ENCODE data around the gene RESF1.
A peak's percentile ranks its signal among the peaks of the same experiment; 100 is the strongest.

RESF1 gene

DNA sequence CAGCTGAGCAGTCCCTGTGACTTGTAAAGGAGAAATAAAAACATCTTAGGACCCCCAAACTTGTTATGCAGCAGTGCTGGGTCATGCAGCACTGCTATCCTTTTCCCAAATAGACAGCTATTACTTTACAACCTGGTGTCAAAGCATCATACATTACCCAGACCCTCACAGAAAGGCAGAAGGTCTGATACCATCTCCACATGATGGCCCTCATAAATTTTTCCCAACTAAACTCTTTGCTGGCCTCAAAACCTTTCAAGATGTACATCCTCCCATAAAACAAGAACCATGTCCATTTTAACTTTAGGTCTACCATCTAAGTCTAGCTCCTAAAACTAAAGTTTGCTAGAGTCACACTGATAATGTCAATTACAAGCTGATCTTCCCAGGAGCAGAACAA is 8.7 kb upstream of the RESF1 start:
- H3K36me3 Mint-ChIP-seq (ENCODE audit: low read depth): peaks cover 38% of the 10 kb centered on the region
- H3K9me3 Mint-ChIP-seq: peaks cover 51% of the 10 kb centered on the region
- peaks cover 23% of the 10 kb centered on the region for H3K4me1 Mint-ChIP-seq (ENCODE audit: low read depth)
- no peak overlapping the region for H3K4me3 Mint-ChIP-seq
- no peaks in the 10 kb centered on the region for H3K27me3 Mint-ChIP-seq (ENCODE audit: low read depth)
- no peak overlapping the region for H3K27ac Mint-ChIP-seq

DNA sequence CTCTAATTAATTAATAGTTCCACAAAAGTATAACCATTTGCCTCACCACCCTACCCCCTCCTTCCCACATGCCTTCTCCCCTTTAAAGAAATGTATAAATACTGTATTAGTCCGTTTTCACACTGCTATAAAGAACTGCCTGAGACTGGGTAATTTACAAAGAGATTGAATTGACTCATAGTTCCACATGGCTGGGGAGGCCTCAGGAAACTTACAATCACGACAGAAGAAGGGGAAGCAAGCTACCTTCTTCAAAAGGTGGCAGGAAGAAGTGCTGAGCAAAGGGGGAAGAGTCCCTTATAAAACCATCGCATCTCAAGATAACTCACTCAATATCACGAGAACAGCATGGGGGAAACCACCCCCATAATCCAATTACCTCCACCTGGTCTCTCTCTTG is 8.2 kb upstream of the RESF1 start:
- H3K4me3 Mint-ChIP-seq: no peak overlapping the region
- H3K36me3 Mint-ChIP-seq (ENCODE audit: low read depth): peaks cover 40% of the 10 kb centered on the region
- peaks cover 48% of the 10 kb centered on the region for H3K9me3 Mint-ChIP-seq
- H3K4me1 Mint-ChIP-seq (ENCODE audit: low read depth): peaks cover 26% of the 10 kb centered on the region
- no peaks in the 10 kb centered on the region for H3K27me3 Mint-ChIP-seq (ENCODE audit: low read depth)
- H3K27ac Mint-ChIP-seq: no peak overlapping the region

DNA sequence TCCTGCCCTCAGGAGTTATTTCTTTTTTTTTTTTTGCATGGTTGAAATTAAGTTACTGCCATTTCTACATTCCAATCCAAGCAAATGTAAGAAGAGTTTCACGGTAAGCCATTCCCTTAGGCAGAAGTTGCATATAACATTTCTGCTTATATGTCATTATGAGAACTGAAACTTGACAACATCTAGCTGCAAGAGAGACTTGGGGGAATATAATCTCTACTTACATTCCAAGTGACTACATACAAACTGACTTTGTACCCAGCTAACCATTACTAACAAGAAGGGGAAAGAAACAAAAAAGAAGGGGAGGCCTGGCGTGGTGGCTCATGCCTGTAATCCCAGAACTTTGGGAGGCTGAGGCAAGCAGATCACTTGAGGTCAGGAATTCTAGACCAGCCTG is 7.3 kb upstream of the RESF1 start:
- Mint-ChIP-seq H3K4me1 (ENCODE audit: low read depth) (peaks cover 31% of the 10 kb centered on the region), H3K9me3 (peaks cover 52% of the 10 kb centered on the region), H3K4me3 (no peak overlapping the region), H3K36me3 (ENCODE audit: low read depth) (peaks cover 43% of the 10 kb centered on the region), H3K27ac (no peak overlapping the region), H3K27me3 (ENCODE audit: low read depth) (no peaks in the 10 kb centered on the region)

DNA sequence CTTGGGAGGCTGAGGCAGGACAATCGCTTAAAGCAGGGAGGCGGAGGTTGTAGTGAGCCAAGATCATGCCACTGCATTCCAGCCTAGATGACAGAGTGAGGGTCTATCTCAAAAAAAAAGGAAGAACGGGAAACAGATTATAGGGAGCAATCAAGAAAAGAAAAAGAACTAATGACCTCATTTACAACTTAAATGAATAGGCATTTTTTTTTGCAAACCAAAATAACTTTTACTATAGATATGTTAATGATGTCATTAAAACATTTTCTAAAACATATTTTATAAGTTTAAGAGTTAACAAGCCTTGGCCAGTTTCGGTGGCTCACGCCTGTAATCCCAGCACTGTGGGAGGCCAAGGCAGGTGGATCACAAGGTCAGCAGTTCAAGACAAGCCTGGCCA is 6.8 kb upstream of the RESF1 start:
- Mint-ChIP-seq H3K36me3 (ENCODE audit: low read depth) (peaks cover 43% of the 10 kb centered on the region), H3K4me3 (no peak overlapping the region), H3K27ac (peak overlapping the region; percentile 45), H3K4me1 (ENCODE audit: low read depth) (peaks cover 34% of the 10 kb centered on the region), H3K27me3 (ENCODE audit: low read depth) (no peaks in the 10 kb centered on the region), H3K9me3 (peaks cover 52% of the 10 kb centered on the region)

DNA sequence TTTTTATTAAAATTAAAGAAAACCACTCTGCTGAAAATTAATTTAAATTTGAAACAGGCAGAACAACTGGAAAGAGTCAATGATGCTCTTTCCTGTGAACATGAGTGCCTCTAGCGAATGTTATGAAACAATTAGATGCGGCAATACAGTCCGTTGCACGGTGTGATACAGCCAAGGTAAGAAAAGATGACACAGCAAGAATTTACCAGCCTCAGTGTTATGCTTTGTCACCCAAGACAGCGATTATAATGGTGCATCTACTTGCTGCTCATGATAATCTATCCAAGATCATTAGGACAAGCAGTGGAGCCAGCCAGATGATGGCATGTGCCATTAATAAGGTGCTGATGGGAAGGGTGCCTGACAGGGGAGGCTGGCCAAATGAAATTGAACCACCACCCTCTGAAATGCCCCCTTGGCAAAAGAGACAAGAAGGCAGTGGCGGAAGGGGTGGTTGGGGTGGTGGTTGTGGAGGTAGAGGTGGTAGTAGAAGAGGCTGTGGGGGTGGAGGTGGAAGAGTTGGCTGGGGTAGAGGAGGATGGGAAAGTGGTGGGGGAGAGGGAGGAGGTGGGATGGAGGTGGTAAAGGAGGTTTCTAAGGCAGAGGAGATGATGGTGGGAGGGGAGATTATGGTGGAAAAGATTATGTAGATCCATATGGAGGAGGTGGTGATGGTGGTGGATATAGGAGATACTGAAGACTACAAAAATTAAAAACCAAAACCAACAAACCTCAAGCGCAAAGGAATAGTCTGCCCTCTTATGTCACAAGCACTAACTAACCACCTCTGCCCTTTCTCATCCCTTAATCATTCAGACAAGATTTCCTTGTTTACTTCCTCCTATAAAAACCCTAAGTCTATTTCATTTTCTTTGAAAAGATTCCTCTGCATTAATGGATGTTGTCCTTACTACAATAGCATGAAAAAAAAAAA is 4.0 kb upstream of the RESF1 start:
- no peaks in the 10 kb centered on the region for H3K27me3 Mint-ChIP-seq (ENCODE audit: low read depth)
- H3K9me3 Mint-ChIP-seq: peaks cover 33% of the 10 kb centered on the region
- peak overlapping the region; percentile 37 for H3K4me3 Mint-ChIP-seq
- H3K27ac Mint-ChIP-seq: peak overlapping the region; percentile 36
- H3K36me3 Mint-ChIP-seq (ENCODE audit: low read depth): peaks cover 36% of the 10 kb centered on the region
- peaks cover 45% of the 10 kb centered on the region for H3K4me1 Mint-ChIP-seq (ENCODE audit: low read depth)

DNA sequence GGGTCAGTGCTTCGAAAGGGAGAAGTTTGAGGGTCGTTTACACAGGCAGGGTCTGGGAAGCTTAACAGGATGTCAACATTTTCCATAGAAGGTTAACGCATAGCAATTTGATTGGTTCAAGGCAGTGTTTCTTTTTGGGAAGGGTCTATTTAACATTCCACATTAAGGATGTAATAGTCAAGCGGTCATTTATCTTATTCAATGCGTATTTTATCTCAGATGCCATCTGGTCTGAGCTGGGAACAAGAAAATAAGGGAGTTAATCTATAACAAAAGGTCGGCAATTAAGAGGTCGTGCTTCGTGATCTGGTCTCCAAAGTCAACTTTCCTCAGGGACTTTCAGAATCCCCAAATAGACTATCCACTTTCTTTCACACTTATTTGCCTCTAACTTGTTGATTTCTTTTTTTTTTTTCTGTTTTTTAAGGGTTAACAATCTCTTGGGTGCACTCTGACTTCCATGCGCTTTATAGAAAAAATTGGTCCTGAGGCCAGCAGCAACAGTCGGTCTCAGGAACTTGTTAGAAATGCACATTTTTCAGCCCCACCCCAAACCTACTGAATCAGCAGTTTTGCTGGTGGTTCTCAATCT is 550 bp upstream of the RESF1 start:
- H3K4me3 Mint-ChIP-seq: peak overlapping the region; percentile 91

DNA sequence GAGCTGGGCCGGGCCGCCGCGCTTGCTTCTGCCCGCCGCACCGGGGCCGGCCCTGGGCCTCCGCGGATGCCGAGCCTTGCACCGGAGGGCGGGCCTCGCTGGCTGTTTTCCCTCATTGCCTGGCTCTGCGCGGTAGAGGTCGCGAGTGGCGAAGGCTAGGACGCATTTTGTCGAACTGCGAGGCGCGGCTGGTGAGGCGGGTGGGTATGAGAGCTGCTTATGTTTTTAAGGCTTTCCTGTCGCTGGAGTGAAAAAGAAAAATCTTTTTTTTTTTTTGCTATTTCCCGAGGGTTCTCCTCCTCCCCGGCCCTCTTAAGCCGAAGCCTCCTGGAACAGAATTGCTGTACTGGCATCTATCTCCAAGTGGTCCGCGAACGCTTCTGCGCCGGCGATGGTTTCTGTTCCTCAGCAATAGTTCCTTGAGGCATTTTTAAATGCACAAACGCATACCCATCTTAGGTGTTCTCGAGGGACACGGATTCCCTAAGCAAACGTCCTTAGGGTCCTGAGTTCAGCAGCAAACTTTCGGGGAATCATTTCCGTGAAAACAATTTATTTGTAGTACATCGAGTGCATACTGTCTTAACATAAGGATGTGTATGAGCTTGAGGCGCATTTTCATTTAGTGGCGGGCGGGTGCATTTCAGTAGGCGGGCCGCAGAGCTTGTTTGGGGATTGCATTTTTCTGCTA is 631 bp downstream of the RESF1 start:
- peak overlapping the region; percentile 97 for H3K27ac Mint-ChIP-seq
- H3K4me1 Mint-ChIP-seq (ENCODE audit: low read depth): peaks cover 60% of the 10 kb centered on the region
- peaks cover 67% of the 10 kb centered on the region for H3K36me3 Mint-ChIP-seq (ENCODE audit: low read depth)
- peak overlapping the region; percentile 90 for H3K4me3 Mint-ChIP-seq
- H3K9me3 Mint-ChIP-seq: peaks cover 26% of the 10 kb centered on the region
- H3K27me3 Mint-ChIP-seq (ENCODE audit: low read depth): no peaks in the 10 kb centered on the region

More for the DNA sequence above, 550 bp upstream of the RESF1 start:
- H3K36me3 Mint-ChIP-seq (ENCODE audit: low read depth): peaks cover 56% of the 10 kb centered on the region
- H3K27ac Mint-ChIP-seq: peak overlapping the region; percentile 97
- H3K27me3 Mint-ChIP-seq (ENCODE audit: low read depth): no peaks in the 10 kb centered on the region
- peaks cover 15% of the 10 kb centered on the region for H3K9me3 Mint-ChIP-seq
- H3K4me1 Mint-ChIP-seq (ENCODE audit: low read depth): peaks cover 53% of the 10 kb centered on the region

DNA sequence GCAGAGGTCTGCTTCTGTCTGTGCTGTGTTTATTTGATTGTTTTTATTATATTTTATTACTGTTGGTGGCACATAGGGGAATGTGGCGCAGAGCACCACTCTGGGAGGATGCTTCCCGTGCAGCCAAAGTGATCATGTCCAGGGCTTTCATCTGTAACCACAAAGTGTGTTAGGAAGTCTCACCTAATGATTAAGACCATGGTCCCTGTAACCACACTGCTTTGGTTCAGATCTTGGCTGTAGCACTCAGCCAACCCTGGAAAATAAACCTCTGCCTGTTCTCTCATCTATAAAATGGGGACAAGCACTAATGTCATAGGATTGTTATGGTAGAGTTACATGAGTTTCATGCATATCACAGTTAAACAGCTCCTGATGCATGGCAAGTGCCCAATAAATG is 1.9 kb downstream of the RESF1 start:
- peaks cover 72% of the 10 kb centered on the region for H3K36me3 Mint-ChIP-seq (ENCODE audit: low read depth)
- H3K4me3 Mint-ChIP-seq: peak overlapping the region; percentile 90
- peaks cover 62% of the 10 kb centered on the region for H3K4me1 Mint-ChIP-seq (ENCODE audit: low read depth)
- H3K27me3 Mint-ChIP-seq (ENCODE audit: low read depth): no peaks in the 10 kb centered on the region
- peak overlapping the region; percentile 37 for H3K27ac Mint-ChIP-seq
- H3K9me3 Mint-ChIP-seq: peaks cover 28% of the 10 kb centered on the region

DNA sequence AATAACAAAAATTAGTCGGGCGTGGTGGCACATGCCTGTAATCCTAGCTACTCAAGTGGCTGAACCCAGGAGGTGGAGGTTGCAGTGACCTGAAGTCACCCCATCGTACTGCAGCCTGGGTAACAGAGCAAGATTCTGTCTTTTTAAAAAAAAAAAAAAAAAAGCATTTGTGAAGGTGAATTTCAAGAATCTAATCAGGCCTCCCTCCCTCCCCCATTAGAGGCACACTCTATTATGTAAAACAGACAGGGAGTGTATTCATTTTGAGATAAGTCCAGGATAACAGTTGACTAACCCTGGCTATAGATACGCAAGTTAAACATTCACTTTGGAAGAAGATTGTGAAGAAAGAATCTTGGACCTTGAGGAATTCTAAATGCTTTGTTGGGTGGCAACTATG is 2.9 kb downstream of the RESF1 start:
- Mint-ChIP-seq H3K27ac (peak overlapping the region; percentile 34), H3K36me3 (ENCODE audit: low read depth) (peaks cover 77% of the 10 kb centered on the region), H3K4me1 (ENCODE audit: low read depth) (peaks cover 67% of the 10 kb centered on the region), H3K9me3 (peaks cover 23% of the 10 kb centered on the region), H3K4me3 (peak overlapping the region; percentile 90), H3K27me3 (ENCODE audit: low read depth) (no peaks in the 10 kb centered on the region)

DNA sequence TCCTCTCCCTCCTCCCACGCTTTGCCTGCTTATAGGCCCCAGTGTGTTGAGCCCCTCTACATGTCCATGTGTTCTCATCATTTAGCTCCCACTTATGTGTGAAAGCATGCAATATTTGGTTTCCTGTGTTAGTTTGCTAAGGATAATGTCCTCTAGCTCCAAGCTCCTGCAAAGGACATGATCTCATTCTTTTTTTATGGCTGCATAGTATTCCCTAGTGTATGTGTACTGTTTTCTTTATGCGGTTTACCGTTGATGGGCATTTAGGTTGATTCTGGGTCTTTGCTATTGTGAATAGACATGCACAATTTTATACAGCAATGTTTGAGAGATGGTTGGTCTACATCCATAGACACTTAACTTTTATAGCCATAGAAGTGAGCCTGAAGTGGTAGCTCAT is 5.1 kb downstream of the RESF1 start:
- Mint-ChIP-seq H3K27ac (peak overlapping the region; percentile 72), H3K36me3 (ENCODE audit: low read depth) (peaks cover 84% of the 10 kb centered on the region), H3K9me3 (peaks cover 24% of the 10 kb centered on the region), H3K27me3 (ENCODE audit: low read depth) (no peaks in the 10 kb centered on the region), H3K4me1 (ENCODE audit: low read depth) (peaks cover 65% of the 10 kb centered on the region), H3K4me3 (peak overlapping the region; percentile 70)

DNA sequence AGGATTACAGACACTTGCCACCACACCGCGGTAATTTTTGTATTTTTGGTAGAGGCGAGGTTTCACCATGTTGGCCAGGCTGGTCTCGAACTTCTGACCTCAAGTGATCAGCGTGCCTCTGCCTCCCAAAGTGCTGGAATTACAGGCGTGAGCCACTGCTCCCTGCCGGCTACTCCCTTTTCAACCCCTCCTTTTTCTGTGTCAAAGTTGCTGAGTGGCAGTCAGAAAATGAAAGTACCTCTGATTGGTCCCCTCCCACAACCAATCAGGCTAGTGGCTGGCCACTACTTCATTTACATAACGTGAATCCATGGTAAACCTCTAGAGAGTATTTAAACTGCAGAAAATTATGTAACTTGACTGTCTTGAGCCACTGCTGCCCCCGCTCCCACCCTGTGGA is 5.9 kb downstream of the RESF1 start:
- Mint-ChIP-seq H3K27me3 (ENCODE audit: low read depth) (no peaks in the 10 kb centered on the region), H3K4me3 (peak overlapping the region; percentile 70), H3K4me1 (ENCODE audit: low read depth) (peaks cover 69% of the 10 kb centered on the region), H3K9me3 (peaks cover 24% of the 10 kb centered on the region), H3K27ac (peak overlapping the region; percentile 72), H3K36me3 (ENCODE audit: low read depth) (peaks cover 88% of the 10 kb centered on the region)

DNA sequence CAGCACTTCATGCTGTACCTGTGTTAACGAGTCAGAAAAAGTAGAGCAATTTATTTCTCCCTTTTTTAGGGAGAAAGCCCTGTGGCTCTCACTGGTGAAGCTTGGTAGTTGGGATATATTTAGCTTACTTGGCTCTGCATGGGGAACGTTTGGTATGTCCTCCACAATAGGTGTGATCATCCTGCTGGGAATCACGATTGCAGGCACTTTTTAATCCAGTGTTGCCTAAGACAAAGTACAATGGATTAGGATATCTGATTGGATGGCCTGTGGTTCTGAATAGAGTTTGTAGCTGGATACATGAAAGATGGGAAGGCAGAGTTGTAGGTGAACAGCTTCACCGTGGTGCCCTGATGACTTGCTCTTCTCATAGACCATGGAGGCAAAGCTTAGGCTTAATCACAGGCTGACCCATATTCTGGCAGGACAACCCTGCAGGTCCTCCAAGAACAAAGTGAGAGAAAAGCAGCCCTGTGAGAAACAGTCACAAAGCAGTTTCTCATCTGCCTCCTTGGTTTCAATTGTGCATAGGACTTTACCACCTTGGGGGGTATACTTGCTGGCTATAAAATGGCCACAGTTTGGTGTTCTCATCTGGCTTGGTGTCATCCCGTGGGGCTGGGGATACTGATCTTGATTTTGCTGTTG is 7.5 kb downstream of the RESF1 start:
- H3K9me3 Mint-ChIP-seq: peaks cover 34% of the 10 kb centered on the region
- peaks cover 88% of the 10 kb centered on the region for H3K36me3 Mint-ChIP-seq (ENCODE audit: low read depth)

DNA sequence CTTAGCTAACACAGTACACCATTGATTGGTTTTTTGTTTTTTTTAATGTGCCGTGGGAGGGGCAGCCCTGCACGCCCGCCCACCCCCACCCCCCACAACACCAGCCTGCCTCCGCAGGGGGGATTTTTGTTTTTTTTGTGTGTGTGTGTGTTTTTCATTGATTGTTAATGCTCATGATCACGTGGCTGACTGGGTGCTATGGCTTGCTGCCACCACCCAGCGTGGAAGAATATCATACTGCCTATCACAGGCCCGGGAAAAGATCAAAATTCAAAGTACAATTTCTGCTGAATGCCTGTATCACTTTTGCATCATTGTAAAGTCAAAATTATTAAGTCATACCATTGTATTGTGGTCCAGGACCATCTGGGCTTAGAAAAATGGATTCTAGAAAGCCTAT is 8.3 kb downstream of the RESF1 start:
- no peak overlapping the region for H3K27ac Mint-ChIP-seq
- no peaks in the 10 kb centered on the region for H3K27me3 Mint-ChIP-seq (ENCODE audit: low read depth)
- peaks cover 56% of the 10 kb centered on the region for H3K4me1 Mint-ChIP-seq (ENCODE audit: low read depth)
- H3K9me3 Mint-ChIP-seq: peaks cover 37% of the 10 kb centered on the region
- peaks cover 88% of the 10 kb centered on the region for H3K36me3 Mint-ChIP-seq (ENCODE audit: low read depth)
- no peak overlapping the region for H3K4me3 Mint-ChIP-seq

More for the DNA sequence above, 7.5 kb downstream of the RESF1 start:
- Mint-ChIP-seq H3K27ac (peak overlapping the region; percentile 54), H3K4me3 (peak overlapping the region; percentile 45), H3K27me3 (ENCODE audit: low read depth) (no peaks in the 10 kb centered on the region), H3K4me1 (ENCODE audit: low read depth) (peaks cover 62% of the 10 kb centered on the region)

DNA sequence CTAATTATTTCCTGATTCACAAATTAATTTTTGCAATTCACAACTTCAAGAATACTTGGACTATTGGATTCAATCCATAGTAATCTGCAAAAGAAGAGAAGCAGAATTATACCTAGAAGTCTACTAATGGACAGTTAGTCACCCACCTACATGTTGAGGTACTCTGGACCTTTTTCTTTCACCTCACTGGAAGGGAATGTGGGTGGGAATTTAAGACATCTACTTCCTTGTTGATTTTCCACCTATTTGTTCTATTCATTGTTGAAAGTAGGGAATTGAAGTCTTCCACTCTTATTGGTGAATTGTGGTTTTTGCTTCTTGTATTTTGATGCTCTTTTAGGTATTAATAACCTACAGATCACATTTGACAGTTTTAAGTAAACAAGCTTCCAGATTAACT is 11.0 kb downstream of the RESF1 start:
- no peak overlapping the region for H3K27ac Mint-ChIP-seq
- H3K36me3 Mint-ChIP-seq (ENCODE audit: low read depth): peaks cover 90% of the 10 kb centered on the region
- H3K4me1 Mint-ChIP-seq (ENCODE audit: low read depth): peaks cover 34% of the 10 kb centered on the region
- H3K27me3 Mint-ChIP-seq (ENCODE audit: low read depth): no peaks in the 10 kb centered on the region
- no peak overlapping the region for H3K4me3 Mint-ChIP-seq
- peaks cover 44% of the 10 kb centered on the region for H3K9me3 Mint-ChIP-seq
